SU-DHL-6 (cell line): ENCODE measurements around the gene CNTRL.

Experiments
- CTCF ChIP-seq: fragments of 200-600 bp; sonication (generic); IDR thresholded peaks from one replicate; pipeline ENCODE4 v1.5.1; 2017; ENCODE audit warnings: antibody characterized with exemption, mild to moderate bottlenecking, low read length, moderate library complexity; ENCODE audit not compliant: insufficient read depth, poor library complexity, severe bottlenecking
- EZH2phosphoT487 ChIP-seq: fragments of 200-600 bp; sonication (generic), shearing (Covaris generic); conservative IDR thresholded peaks from 2 replicates; pipeline ENCODE4 v1.6.1; 2018; ENCODE audit warnings: mild to moderate bottlenecking, antibody characterized with exemption, low read length, moderate library complexity, mixed read lengths

- TF ChIP-seq CTCF, result no peak
- no peak for TF ChIP-seq EZH2phosphoT487
Measured at GRCh38 chr9:121125590-121125989, 50.8 kb downstream of the CNTRL start.
